ENCODE data around the gene BAG3. TPM values are rescaled to one million over a fixed set of nuclear protein-coding genes. Genes with fewer than 3 reads are reported as not detected.

The BAG3 gene
- total RNA-seq, 1 experiment from 2014 or later: 75.7 TPM

GRCh38 chr10:119680050-119680449 lies 28.9 kb downstream of the BAG3 start:
- DNase-seq: peak; percentile 66 to 88
- no peak overlapping the region; the same call in 1 of the 2 replicates for H3K4me3 ChIP-seq

GRCh38 chr10:119680650-119681081 lies 29.5 kb downstream of the BAG3 start:
- intact Hi-C loops (cut with micrococcal nuclease; ENCODE audit: unreplicated experiment): loop anchor here (1.0 to 5.0 kb wide), 3 partner anchors 14 to 588 kb away; no protein-coding TSS in a partner anchor

More at GRCh38 chr10:119680050-119680449, 28.9 kb downstream of the BAG3 start:
- ChIA-PET POLR2A (ENCODE audit: unreplicated experiment) (interaction anchor here (0.5 to 0.7 kb wide), 3 partner anchors 46 to 214 kb away, joined by 3 to 15 read pairs (median 4); no protein-coding TSS in a partner anchor), CTCF (no interaction called here)
- Histone ChIP-seq H3K9me2 (ENCODE audit: insufficient read depth) (no peaks in the 10 kb centered on the region), H3K27me3 (ENCODE audit: insufficient read depth, low read depth) (no peaks in the 10 kb centered on the region), H3K27ac (peak overlapping the region; percentile 99), H3K4me2 (peak overlapping the region; percentile 69), H3K36me3 (ENCODE audit: low read depth) (0 out of 2 replicates have a peak, but pooled peaks cover 7% of the 10 kb centered on the region), H3K4me1 (replicated peaks; ENCODE audit: insufficient read depth) (peaks cover 69% of the 10 kb centered on the region), H3K79me2 (ENCODE audit: low read depth) (peaks cover 7% of the 10 kb centered on the region; the same call in 1 of the 2 replicates), H2AFZ (no peak overlapping the region), H3F3A (ENCODE audit: insufficient read depth, low read depth) (peaks cover 78% of the 10 kb centered on the region), H3K9me3 (ENCODE audit: insufficient read depth, low read depth) (no peaks in the 10 kb centered on the region), H4K20me1 (ENCODE audit: insufficient read depth) (no peaks in the 10 kb centered on the region)
- no TSS peak for BruUV-seq (replicated peaks)
- intact Hi-C loops (cut with micrococcal nuclease; ENCODE audit: unreplicated experiment): loop anchor here (1.0 to 5.0 kb wide), 3 partner anchors 13 to 588 kb away; no protein-coding TSS in a partner anchor
- TF ChIP-seq EZH2 (IDR thresholded peaks at IDR 0.05; ENCODE audit: low read depth) (no peak), CTCF (conservative IDR thresholded peaks at IDR 0.05) (no peak)

More at GRCh38 chr10:119680650-119681081, 29.5 kb downstream of the BAG3 start:
- Histone ChIP-seq H3K36me3 (ENCODE audit: low read depth) (0 out of 2 replicates have a peak, but pooled peaks cover 7% of the 10 kb centered on the region), H3F3A (ENCODE audit: insufficient read depth, low read depth) (peaks cover 77% of the 10 kb centered on the region), H3K27ac (peak overlapping the region; percentile 99), H3K9me3 (ENCODE audit: insufficient read depth, low read depth) (no peaks in the 10 kb centered on the region), H3K4me1 (replicated peaks; ENCODE audit: insufficient read depth) (peaks cover 65% of the 10 kb centered on the region), H3K27me3 (ENCODE audit: insufficient read depth, low read depth) (no peaks in the 10 kb centered on the region), H3K9me2 (ENCODE audit: insufficient read depth) (no peaks in the 10 kb centered on the region), H2AFZ (no peak overlapping the region), H4K20me1 (ENCODE audit: insufficient read depth) (no peaks in the 10 kb centered on the region), H3K4me3 (peak overlapping the region; percentile 28; the same call in 1 of the 2 replicates), H3K79me2 (ENCODE audit: low read depth) (peaks cover 7% of the 10 kb centered on the region; the same call in 1 of the 2 replicates), H3K4me2 (peak overlapping the region; percentile 69)
- ChIA-PET POLR2A (ENCODE audit: unreplicated experiment) (interaction anchor here (0.5 to 0.7 kb wide), 3 partner anchors 46 to 213 kb away, joined by 3 to 15 read pairs (median 4); no protein-coding TSS in a partner anchor), CTCF (interaction anchor here (1.5 kb wide), 1 partner anchor 70 kb away, joined by 3 read pairs; no protein-coding TSS in a partner anchor)
- BruUV-seq (replicated peaks): TSS peak; percentile 14
- TF ChIP-seq EZH2 (IDR thresholded peaks at IDR 0.05; ENCODE audit: low read depth): no peak
- no peak for TF ChIP-seq CTCF (conservative IDR thresholded peaks at IDR 0.05)
- peak in 1 of 2 experiments; percentile 67 for DNase-seq
